Astrocyte (in vitro differentiated cells and primary cell): Measurements from ENCODE around the gene HSD11B2. TPM values are rescaled to one million over a fixed set of nuclear protein-coding genes. Genes with fewer than 3 reads are reported as not detected.

Source experiments
- DNase-seq: peaks from one replicate; pipeline ENCODE4 v3.0.0-alpha.2; 2010; ENCODE audit warnings: low read depth
- FAIRE-seq: peaks from 2 replicates; lab custom pipeline; 2011; peaks lifted over from hg19 to GRCh38; lab: Jason Lieb, UNC
- H2AFZ ChIP-seq: 2 replicates; pipeline ENCODE4 v1.6.0; 2012; ENCODE audit warnings: low read depth, low read length, inconsistent platforms
- H3K27ac ChIP-seq: 2 replicates; pipeline ENCODE4 v1.5.1; 2011; ENCODE audit warnings: low read depth, low read length, inconsistent platforms
- H3K27me3 ChIP-seq: 2 replicates; pipeline ENCODE4 v1.6.0; 2011; ENCODE audit warnings: low read length, inconsistent platforms; ENCODE audit not compliant: insufficient read depth
- H3K36me3 ChIP-seq: 2 replicates; pipeline ENCODE4 v1.5.1; 2011; ENCODE audit warnings: low read length, inconsistent platforms; ENCODE audit not compliant: insufficient read depth
- H3K4me1 ChIP-seq: 2 replicates; pipeline ENCODE4 v1.5.1; 2011; ENCODE audit warnings: low read length, inconsistent platforms; ENCODE audit not compliant: insufficient read depth
- H3K4me2 ChIP-seq: 2 replicates; pipeline ENCODE4 v1.6.0; 2012; ENCODE audit warnings: low read length, inconsistent platforms
- H3K4me3 ChIP-seq: 2 replicates; pipeline ENCODE4 v1.5.1; 2011; ENCODE audit warnings: low read depth, mild to moderate bottlenecking, low read length, inconsistent platforms; ENCODE audit not compliant: insufficient read depth
- H3K79me2 ChIP-seq: 2 replicates; pipeline ENCODE4 v1.6.0; 2012; ENCODE audit warnings: mild to moderate bottlenecking, low read length, inconsistent platforms; ENCODE audit not compliant: insufficient read depth
- H3K9ac ChIP-seq: 2 replicates; pipeline ENCODE4 v1.6.0; 2012; ENCODE audit warnings: mild to moderate bottlenecking, low read length, inconsistent platforms
- H3K9me3 ChIP-seq: 2 replicates; pipeline ENCODE4 v1.5.1; 2012; ENCODE audit warnings: low read depth, mild to moderate bottlenecking, low read length, inconsistent platforms; ENCODE audit not compliant: insufficient read depth
- H4K20me1 ChIP-seq: 2 replicates; pipeline ENCODE4 v1.6.0; 2012; ENCODE audit warnings: low read length, inconsistent platforms; ENCODE audit not compliant: insufficient read depth
- H3K27ac Mint-ChIP-seq: one replicate; pipeline ENCODE4 v1.8.0; 2021; ENCODE audit warnings: mild to moderate bottlenecking, mixed read lengths; ENCODE audit not compliant: unreplicated experiment
- H3K27me3 Mint-ChIP-seq: one replicate; pipeline ENCODE4 v1.8.0; 2021; ENCODE audit warnings: low read depth, mixed read lengths; ENCODE audit not compliant: unreplicated experiment
- H3K36me3 Mint-ChIP-seq: one replicate; pipeline ENCODE4 v1.8.0; 2021; ENCODE audit warnings: low read depth, mixed read lengths; ENCODE audit not compliant: unreplicated experiment
- H3K4me1 Mint-ChIP-seq: one replicate; pipeline ENCODE4 v1.8.0; 2021; ENCODE audit warnings: low read depth, mixed read lengths; ENCODE audit not compliant: unreplicated experiment
- H3K4me3 Mint-ChIP-seq: one replicate; pipeline ENCODE4 v1.8.0; 2021; ENCODE audit warnings: mild to moderate bottlenecking, moderate library complexity, mixed read lengths; ENCODE audit not compliant: unreplicated experiment
- H3K9me3 Mint-ChIP-seq: one replicate; pipeline ENCODE4 v1.8.0; 2021; ENCODE audit warnings: mild to moderate bottlenecking, mixed read lengths; ENCODE audit not compliant: unreplicated experiment
- CTCF ChIP-seq: IDR thresholded peaks from 2 replicates; pipeline ENCODE4 v1.5.1; 2011; ENCODE audit warnings: low read depth, mild to moderate bottlenecking, inconsistent platforms, low read length, moderate library complexity; ENCODE audit not compliant: insufficient read depth
- EZH2 ChIP-seq: IDR thresholded peaks from 2 replicates; pipeline ENCODE4 v1.6.1; 2012; ENCODE audit warnings: mild to moderate bottlenecking, low read length, inconsistent platforms; ENCODE audit not compliant: insufficient read depth
- total RNA-seq: library from RNA; stranded (reverse); gene quantifications from 2 replicates; pipeline ENCODE4 v1.2.1, GENCODE V29; 2021

HSD11B2 gene
- total RNA-seq, 1 donor from 2014 or later = not detected

- no peak overlapping the region for H3K4me2 ChIP-seq
- peaks cover 82% of the 10 kb centered on the region for H3K79me2 ChIP-seq
- H3K9me3 ChIP-seq = no peaks in the 10 kb centered on the region
- no peak overlapping the region for H3K9ac ChIP-seq
- Mint-ChIP-seq H3K9me3 (no peaks in the 10 kb centered on the region), H3K4me3 (no peak overlapping the region), H3K27me3 (no peaks in the 10 kb centered on the region), H3K36me3 (peaks cover 2% of the 10 kb centered on the region), H3K4me1 (peaks cover 20% of the 10 kb centered on the region), H3K27ac (no peak overlapping the region)
- peaks cover 9% of the 10 kb centered on the region for H3K4me1 ChIP-seq
- no peaks in the 10 kb centered on the region for H3K27me3 ChIP-seq
- FAIRE-seq = no peak
- H2AFZ ChIP-seq = no peak overlapping the region
- H3K27ac ChIP-seq = no peak overlapping the region
- H3K4me3 ChIP-seq = no peak overlapping the region
- DNase-seq = no peak
- no peak for TF ChIP-seq CTCF
- H3K36me3 ChIP-seq = no peaks in the 10 kb centered on the region
- H4K20me1 ChIP-seq = peaks cover 100% of the 10 kb centered on the region
Observed at GRCh38 chr16:67460168-67460567, 29.2 kb downstream of the HSD11B2 start.

- no peak for FAIRE-seq
- H3K27me3 ChIP-seq = no peaks in the 10 kb centered on the region
- no peak overlapping the region for H3K9ac ChIP-seq
- H3K27ac Mint-ChIP-seq = no peak overlapping the region
- H3K9me3 Mint-ChIP-seq = no peaks in the 10 kb centered on the region
- no peak for DNase-seq
- peaks cover 2% of the 10 kb centered on the region for H3K36me3 Mint-ChIP-seq
- no peak overlapping the region for H2AFZ ChIP-seq
- H3K27ac ChIP-seq = no peak overlapping the region
- H3K27me3 Mint-ChIP-seq = no peaks in the 10 kb centered on the region
- H3K36me3 ChIP-seq = no peaks in the 10 kb centered on the region
- TF ChIP-seq EZH2 = no peak
- no peak for TF ChIP-seq CTCF
- peaks cover 14% of the 10 kb centered on the region for H3K4me1 ChIP-seq
- H3K4me1 Mint-ChIP-seq = peaks cover 22% of the 10 kb centered on the region
- no peaks in the 10 kb centered on the region for H3K9me3 ChIP-seq
- peaks cover 90% of the 10 kb centered on the region for H3K79me2 ChIP-seq
- H3K4me3 ChIP-seq = no peak overlapping the region
- H4K20me1 ChIP-seq = peaks cover 100% of the 10 kb centered on the region
- no peak overlapping the region for H3K4me3 Mint-ChIP-seq
- H3K4me2 ChIP-seq = no peak overlapping the region
Observed at GRCh38 chr16:67460961-67461360, 30.0 kb downstream of the HSD11B2 start.

- Mint-ChIP-seq H3K4me3 (no peak overlapping the region), H3K9me3 (no peaks in the 10 kb centered on the region), H3K4me1 (peaks cover 22% of the 10 kb centered on the region), H3K27me3 (no peaks in the 10 kb centered on the region), H3K36me3 (peaks cover 2% of the 10 kb centered on the region), H3K27ac (no peak overlapping the region)
- peaks cover 14% of the 10 kb centered on the region for H3K4me1 ChIP-seq
- H3K79me2 ChIP-seq = peaks cover 95% of the 10 kb centered on the region
- DNase-seq = no peak
- no peak overlapping the region for H3K9ac ChIP-seq
- H3K4me3 ChIP-seq = no peak overlapping the region
- H3K36me3 ChIP-seq = no peaks in the 10 kb centered on the region
- no peaks in the 10 kb centered on the region for H3K27me3 ChIP-seq
- H3K4me2 ChIP-seq = no peak overlapping the region
- H3K27ac ChIP-seq = no peak overlapping the region
- H4K20me1 ChIP-seq = peaks cover 100% of the 10 kb centered on the region
- no peak for TF ChIP-seq EZH2
- no peak for FAIRE-seq
- H2AFZ ChIP-seq = no peak overlapping the region
- no peaks in the 10 kb centered on the region for H3K9me3 ChIP-seq
Observed at GRCh38 chr16:67461600-67462278, 30.8 kb downstream of the HSD11B2 start.
